GM20431 (cell line): ENCODE results near the gene CXCL14.
"Not testable (repeated sequence)": the region's sequence is repeated elsewhere in the genome, so short reads cannot be mapped to it uniquely, and the experiment has no call there.

Experiments used
- in situ Hi-C: fragments of 300-500 bp; cut with MseI, MboI; formaldehyde crosslinking; loops from one replicate; pipeline ENCODE4 v1.15.0; 2020; ENCODE audit warnings: low sequenced_read_pairs; ENCODE audit not compliant: unreplicated experiment

The CXCL14 gene

DNA sequence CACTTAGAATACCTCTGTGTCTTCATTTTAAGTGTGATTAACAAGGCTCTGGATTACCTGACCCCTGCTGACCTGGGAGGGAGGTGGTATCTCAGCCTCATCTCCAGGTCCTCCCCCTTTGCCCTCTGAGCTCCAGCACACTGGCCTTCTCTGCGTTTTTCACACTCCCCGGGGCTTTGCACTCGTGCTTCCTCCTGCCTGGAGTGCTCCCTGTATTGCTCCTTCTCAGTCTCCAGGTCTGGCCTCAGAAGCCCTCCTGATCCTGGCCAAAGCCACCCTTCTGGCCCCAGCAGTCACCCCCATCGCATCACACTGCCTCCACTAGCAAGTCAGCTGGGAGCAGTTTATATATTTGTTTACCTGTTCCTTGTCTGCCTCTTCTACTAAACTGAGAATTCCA lies 29.4 kb downstream of the CXCL14 start:
- in situ Hi-C loops, result no loop called here

DNA sequence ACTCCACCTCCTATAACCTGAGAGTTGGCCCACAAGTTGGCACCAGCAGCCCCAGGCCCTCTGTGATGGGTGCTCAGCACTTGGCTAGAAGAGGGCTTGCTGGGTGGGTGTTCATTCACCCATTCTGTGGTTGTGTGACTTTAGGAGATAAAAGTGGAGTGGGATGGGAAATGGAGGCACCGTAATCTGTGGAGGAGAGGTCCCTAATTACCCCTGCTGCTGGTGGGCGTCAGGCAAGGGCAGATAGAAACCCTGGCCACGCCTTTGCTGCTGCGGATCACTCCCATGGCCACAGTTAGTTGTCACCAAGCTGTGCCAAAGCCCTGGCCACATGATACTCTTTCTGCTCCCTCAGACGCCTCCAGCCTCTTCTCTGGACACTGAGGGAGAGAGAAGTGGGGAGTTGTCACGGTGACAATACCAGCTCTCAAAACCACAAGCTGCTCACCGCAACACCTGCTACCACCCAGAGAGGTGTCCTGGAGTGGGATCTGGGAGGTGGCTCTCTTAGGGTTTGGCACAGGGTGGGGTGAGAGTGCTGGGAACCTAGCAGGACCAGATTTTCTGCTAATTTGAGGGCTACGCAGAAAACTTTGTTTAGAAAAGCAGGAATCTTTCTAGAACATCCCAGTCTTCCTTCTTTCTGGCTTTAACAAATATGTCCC lies 31.1 kb downstream of the CXCL14 start:
- in situ Hi-C loops, result no loop called here

DNA sequence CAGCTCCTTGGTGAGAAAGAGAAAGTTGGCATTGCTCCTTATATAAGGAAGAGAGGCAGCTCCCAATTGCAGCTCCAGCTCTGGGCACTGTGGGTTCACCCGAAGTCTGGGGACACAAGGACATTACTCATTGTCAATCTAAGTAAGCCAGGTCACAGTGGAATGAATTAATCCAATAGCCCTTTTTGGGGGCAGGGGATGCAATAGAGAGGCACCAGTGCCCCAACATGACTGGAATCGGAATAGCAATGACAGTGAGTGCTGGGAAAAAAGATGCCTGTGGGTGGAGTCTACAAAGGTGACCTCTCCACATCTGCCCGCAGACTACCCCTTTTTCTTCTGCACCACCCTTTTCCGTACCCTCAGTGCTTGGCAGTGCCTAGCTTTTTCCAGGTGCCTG lies 31.9 kb downstream of the CXCL14 start:
- in situ Hi-C loops, result no loop called here

DNA sequence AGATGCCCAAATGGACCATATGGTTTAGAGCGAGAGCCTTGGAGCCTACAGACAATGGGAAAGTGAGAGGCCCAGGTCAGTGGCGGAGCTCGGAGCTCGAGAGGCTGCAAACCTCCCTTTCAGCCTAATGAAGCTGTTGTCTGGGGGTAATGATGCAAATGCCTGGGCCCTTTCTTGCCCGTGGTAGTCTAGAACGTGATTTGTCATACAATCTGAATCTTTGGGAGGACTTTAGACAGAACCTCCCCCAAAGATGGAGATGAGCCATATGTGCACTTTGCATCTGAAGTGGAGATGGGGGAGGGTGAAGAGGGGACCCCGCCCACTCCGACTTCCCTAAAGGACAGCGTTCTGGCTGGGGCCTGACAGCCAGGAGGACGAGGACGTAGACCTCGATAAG lies 32.7 kb downstream of the CXCL14 start:
- in situ Hi-C loops, result no loop called here

- in situ Hi-C loops, result no loop called here
These were observed 33.7 kb downstream of the CXCL14 start for GRCh38 chr5:135545099-135545498.

- in situ Hi-C loops, result no loop called here
These were observed 35.1 kb downstream of the CXCL14 start for GRCh38 chr5:135543485-135544304.

GRCh38 chr5:135543001-135543484 lies 35.7 kb downstream of the CXCL14 start:
- in situ Hi-C loops, result no loop called here

GRCh38 chr5:135541807-135542502 lies 36.8 kb downstream of the CXCL14 start:
- in situ Hi-C loops, result no loop called here

DNA sequence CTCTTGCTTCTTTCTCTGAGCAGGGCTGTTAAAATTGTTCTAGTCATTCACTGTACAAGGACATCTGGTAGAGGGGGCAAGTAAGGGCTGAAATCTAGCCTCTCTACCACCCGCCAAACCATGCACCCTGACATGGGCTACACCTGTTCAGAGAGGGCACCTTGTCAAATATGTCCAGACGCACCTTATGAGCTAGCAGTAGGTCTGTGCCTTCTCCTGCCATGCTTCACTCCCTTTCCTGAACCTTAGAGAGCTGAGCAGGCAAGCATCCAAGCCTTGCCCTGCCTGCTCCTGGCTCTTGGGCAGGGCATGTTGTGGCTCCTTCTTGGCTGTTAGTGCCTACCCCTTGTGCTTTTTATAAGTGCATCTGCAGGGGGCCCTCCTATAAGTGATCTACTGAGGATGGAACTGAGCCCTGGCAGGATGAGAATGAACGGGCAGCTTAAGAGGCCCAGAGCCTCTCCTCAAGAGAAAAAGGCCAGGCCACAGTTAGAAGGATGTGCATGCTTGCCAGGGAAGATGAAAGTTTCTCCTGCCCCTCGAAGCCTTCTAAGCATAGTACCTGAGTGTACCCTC lies 39.3 kb downstream of the CXCL14 start:
- in situ Hi-C loops, result no loop called here

GRCh38 chr5:135538261-135538660 lies 40.5 kb downstream of the CXCL14 start:
- in situ Hi-C loops, result no loop called here

DNA sequence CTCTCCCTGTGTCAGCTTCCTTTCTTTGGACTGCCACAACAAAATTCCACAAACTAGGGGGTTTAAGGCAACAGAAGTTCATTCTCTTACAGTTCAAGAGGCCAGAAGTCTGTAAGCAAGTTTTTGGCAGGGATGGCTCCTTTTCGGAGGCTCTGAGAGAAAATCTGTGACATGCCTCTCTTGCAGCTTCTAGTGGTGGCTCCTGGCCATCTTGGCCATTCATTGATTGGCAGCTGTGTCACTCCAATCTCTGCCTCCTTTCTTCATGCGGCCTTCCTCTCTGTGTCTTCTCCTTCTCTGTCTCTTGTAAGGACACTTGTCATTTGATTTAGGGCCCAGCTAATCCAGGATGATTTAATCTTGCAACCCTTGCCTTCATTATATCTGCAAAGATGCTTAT lies 41.0 kb downstream of the CXCL14 start:
- in situ Hi-C loops, result no loop called here

- in situ Hi-C loops, result no loop called here
These were observed 41.5 kb downstream of the CXCL14 start for GRCh38 chr5:135537271-135537670.

DNA sequence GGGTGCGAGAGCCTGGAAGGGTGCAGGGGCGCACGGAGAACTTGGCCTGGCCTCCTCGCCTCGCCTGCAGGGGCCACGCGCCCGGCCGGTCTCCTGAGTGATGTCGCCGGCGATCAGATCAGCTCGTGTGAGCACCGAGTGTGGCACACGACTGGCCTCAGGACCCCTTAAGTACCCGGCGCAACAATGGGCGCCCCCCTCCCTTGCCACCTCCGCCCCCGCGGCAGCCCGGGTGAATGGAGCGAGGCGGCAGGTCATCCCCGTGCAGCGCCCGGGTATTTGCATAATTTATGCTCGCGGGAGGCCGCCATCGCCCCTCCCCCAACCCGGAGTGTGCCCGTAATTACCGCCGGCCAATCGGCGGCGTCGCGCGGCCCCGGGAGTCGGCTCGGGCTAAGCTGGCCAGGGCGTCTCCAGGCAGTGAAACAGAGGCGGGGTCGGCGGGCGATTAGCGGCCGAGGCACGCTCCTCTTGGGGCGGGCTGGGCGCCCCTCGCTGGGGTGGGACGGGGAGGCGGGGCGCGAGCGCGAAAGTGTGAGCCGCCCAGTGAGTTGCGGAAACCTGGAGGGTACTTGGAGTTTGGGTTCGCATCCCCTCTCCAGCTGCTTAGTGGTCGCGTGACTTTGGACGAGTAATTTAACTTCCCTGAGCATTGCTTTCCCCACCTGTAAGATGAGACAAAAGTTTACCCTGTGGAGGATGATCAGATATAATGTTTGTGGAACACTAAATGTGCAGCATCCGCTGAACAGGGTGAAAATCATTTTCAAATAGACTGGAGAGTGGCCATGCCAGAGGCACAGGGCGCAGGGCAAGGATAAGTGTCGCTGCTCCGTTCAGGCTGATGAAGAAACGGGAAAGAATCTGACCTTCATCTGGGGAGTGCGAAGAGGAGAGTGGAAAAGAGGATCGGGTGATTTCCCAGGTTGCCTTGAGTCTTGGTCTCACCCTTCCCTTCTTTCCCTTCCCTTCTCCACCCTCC lies 42.7 kb downstream of the CXCL14 start, which contains the start of gene NEUROG1:
Gene NEUROG1, minus strand, starts transcription at position 145 of the 982 bp plus-strand sequence. CDS start 274 bp downstream, outside the sequence.
- in situ Hi-C loops, result no loop called here

DNA sequence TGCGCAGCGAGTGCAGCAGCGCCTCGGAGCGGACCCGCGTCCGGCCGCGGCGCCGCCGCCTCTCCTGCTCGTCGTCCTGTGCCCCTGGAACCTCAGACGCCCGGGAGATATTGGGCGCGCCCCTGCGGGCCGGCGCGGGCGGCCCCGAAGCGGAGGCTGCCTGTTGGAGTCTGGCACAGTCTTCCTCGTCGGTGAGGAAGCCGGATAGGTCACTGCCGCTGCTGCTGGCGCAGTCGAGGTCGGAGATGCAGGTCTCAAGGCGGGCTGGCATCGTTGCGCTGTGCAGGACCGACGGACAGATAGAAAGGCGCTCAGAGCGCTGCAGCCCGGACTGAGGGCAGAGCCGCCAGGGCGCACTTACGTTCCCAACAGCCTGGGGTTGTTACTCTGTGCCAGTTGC lies 43.4 kb downstream of the CXCL14 start:
- in situ Hi-C loops, result no loop called here

GRCh38 chr5:135534609-135535419 lies 44.0 kb downstream of the CXCL14 start:
- in situ Hi-C loops, result no loop called here

DNA sequence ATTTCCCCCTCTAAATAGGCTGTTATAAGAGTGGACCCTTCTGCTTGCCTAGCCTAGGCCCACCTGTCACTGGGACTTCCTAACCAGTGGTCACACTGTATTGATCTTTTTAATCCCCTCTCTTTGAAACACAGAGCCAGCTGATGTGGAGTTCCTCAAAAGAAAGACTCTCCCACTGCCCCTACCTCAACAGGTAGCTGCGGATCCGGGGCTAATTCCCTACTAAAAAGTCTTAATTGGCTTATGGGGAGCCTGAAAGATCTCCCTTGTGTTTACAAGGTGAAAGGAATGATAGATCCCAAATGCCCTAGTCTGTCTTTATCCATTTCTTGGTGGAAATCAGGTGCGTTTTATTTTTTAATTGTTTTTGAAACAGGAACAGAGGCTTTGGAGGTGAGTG lies 45.0 kb downstream of the CXCL14 start:
- in situ Hi-C loops, result no loop called here

- in situ Hi-C loops, result no loop called here
These were observed 45.5 kb downstream of the CXCL14 start for GRCh38 chr5:135533334-135533733.

- in situ Hi-C loops, result not testable (repeated sequence)
These were observed 49.2 kb downstream of the CXCL14 start for GRCh38 chr5:135529576-135529975.
